ENCODE data around the gene CSPG4. TPM values are rescaled to one million over a fixed set of nuclear protein-coding genes. Genes with fewer than 3 reads are reported as not detected.

The CSPG4 gene
- total RNA-seq, 1 experiment from 2014 or later = 2.0 TPM

- no peak overlapping the region for H3K23ac ChIP-seq (ENCODE audit: insufficient read length, low read depth, low read length)
- H3T11ph ChIP-seq (ENCODE audit: low read length) = no peak overlapping the region
- H2BK12ac ChIP-seq (ENCODE audit: insufficient read length, low read depth, low read length) = no peak overlapping the region
- no peak overlapping the region for H2BK15ac ChIP-seq (ENCODE audit: low read depth, low read length)
- no peaks in the 10 kb centered on the region for H3K9me3 ChIP-seq (ENCODE audit: control insufficient read depth, low read depth, low read length)
- peak overlapping the region in 1 of 3 experiments; percentile 62; a peak in 1 of 7 replicates for H3K27ac Mint-ChIP-seq
- no peak overlapping the region for H4K8ac ChIP-seq (replicated peaks; ENCODE audit: insufficient read length, low read depth, low read length)
- no peak overlapping the region; the same call in 1 of the 2 replicates for H3K14ac ChIP-seq (ENCODE audit: insufficient read depth, low read length)
- H3K79me2 ChIP-seq (ENCODE audit: insufficient read depth, low read length) = no peaks in the 10 kb centered on the region
- H3K36me3 Mint-ChIP-seq (ENCODE audit: insufficient read depth in 1 of 3, low read depth in 3 of 3) = no peaks in the 10 kb centered on the region
- H2AFZ ChIP-seq (ENCODE audit: low read length) = no peak overlapping the region
- peaks cover 2 to 7% of the 10 kb centered on the region in 2 experiments; a peak in 3 of 4 replicates for H3K4me1 Mint-ChIP-seq
- no peak overlapping the region for H3K56ac ChIP-seq (ENCODE audit: insufficient read length, low read depth, low read length)
- H3K23me2 ChIP-seq (ENCODE audit: insufficient read length, low read depth, low read length, poor library complexity, severe bottlenecking) = no peaks in the 10 kb centered on the region
- H2AK5ac ChIP-seq (ENCODE audit: insufficient read length, low read length) = no peak overlapping the region
- no peak overlapping the region for H3K4me2 ChIP-seq (ENCODE audit: insufficient read depth, insufficient read length, low read length)
- H4K91ac ChIP-seq (ENCODE audit: insufficient read length, low read depth, low read length) = peak overlapping the region; percentile 33
- H3K79me1 ChIP-seq (ENCODE audit: insufficient read depth, low read depth, low read length, poor library complexity, severe bottlenecking) = no peaks in the 10 kb centered on the region
- no peak overlapping the region for H4K5ac ChIP-seq (ENCODE audit: insufficient read length, low read depth, low read length)
- no peak for DNase-seq
- no peak overlapping the region for H3K27ac ChIP-seq (ENCODE audit: insufficient read length, low read depth, low read length)
- H3K9me3 Mint-ChIP-seq = no peaks in the 10 kb centered on the region
- no peak overlapping the region for H3K4ac ChIP-seq (ENCODE audit: low read depth, low read length)
- peak overlapping the region; percentile 23 for H3K18ac ChIP-seq (ENCODE audit: insufficient read length, low read depth, low read length)
- no peak overlapping the region for H3K9ac ChIP-seq (ENCODE audit: extremely low read depth, insufficient read length, low read length)
- WGBS (ENCODE audit: extremely low coverage, insufficient read length, low lambda C conversion rate) = no CpG with 5 or more reads among the region's 9 CpGs
- no peaks in the 10 kb centered on the region for H3K4me1 ChIP-seq (ENCODE audit: insufficient read depth, low read length)
- H2BK120ac ChIP-seq (ENCODE audit: low read depth, low read length, poor library complexity, severe bottlenecking) = no peak overlapping the region
- H2BK5ac ChIP-seq (ENCODE audit: insufficient read length, low read length) = no peak overlapping the region
- TF ChIP-seq, protein P1, sequence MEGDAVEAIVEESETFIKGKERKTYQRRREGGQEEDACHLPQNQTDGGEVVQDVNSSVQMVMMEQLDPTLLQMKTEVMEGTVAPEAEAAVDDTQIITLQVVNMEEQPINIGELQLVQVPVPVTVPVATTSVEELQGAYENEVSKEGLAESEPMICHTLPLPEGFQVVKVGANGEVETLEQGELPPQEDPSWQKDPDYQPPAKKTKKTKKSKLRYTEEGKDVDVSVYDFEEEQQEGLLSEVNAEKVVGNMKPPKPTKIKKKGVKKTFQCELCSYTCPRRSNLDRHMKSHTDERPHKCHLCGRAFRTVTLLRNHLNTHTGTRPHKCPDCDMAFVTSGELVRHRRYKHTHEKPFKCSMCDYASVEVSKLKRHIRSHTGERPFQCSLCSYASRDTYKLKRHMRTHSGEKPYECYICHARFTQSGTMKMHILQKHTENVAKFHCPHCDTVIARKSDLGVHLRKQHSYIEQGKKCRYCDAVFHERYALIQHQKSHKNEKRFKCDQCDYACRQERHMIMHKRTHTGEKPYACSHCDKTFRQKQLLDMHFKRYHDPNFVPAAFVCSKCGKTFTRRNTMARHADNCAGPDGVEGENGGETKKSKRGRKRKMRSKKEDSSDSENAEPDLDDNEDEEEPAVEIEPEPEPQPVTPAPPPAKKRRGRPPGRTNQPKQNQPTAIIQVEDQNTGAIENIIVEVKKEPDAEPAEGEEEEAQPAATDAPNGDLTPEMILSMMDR (conservative IDR thresholded peaks at IDR 0.05) = no peak
- no peaks in the 10 kb centered on the region for H4K20me1 ChIP-seq (ENCODE audit: control insufficient read depth, insufficient read depth, insufficient read length)
- peaks cover 47% of the 10 kb centered on the region for H3K27me3 Mint-ChIP-seq (ENCODE audit: low read depth)
- H2BK20ac ChIP-seq (ENCODE audit: low read depth, low read length, poor library complexity, severe bottlenecking) = no peak overlapping the region
- no peaks in the 10 kb centered on the region for H3K27me3 ChIP-seq (ENCODE audit: insufficient read depth, low read length)
- H3K4me3 Mint-ChIP-seq = no peak overlapping the region
Observed at GRCh38 chr15:75723847-75724660, 11.4 kb upstream of the CSPG4 start.

Data from H9 (cell line).